ENCODE measurements around the gene RBM34.
A peak's percentile ranks its signal among the peaks of the same experiment; 100 is the strongest.
"Not testable (repeated sequence)": the region's sequence is repeated elsewhere in the genome, so short reads cannot be mapped to it uniquely, and the experiment has no call there.

RBM34 gene

DNA sequence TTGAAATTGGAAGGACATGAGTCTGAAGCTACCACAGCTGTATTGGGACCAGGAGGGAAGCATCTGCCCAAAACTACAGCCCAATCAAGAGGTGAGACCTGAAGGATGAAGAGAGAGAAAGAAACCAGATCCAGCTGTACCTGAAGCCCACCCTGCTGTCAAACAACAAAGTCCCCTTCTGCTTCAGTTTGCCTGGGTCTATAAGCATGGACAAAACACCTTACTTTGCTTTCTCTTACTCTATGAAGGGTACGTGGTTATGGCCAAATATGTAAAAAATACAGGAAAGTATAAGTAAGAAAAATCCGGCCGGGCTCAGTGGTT lies 58.8 kb downstream of the RBM34 start:
- Histone ChIP-seq H3K4me2 (0 out of 22 replicates have a peak overlapping the region, but pooled peaks of 1 of the 11 experiments have one; percentile 1), H3K27me3 (no peaks in the 10 kb centered on the region), H4K20me1 (peaks cover 0 to 8% (median 1%) of the 10 kb centered on the region in 11 experiments; a peak in 9 of 22 replicates), H3K9ac (no peak overlapping the region), H3K9me3 (replicated peaks in 1 of 11) (no peaks in the 10 kb centered on the region), H3K4me1 (peaks cover 6 to 68% (median 29%) of the 10 kb centered on the region in 10 experiments; a peak in 17 of 20 replicates), H3K36me3 (peaks cover 2 to 15% (median 7%) of the 10 kb centered on the region in 11 experiments; a peak in 18 of 22 replicates), H3K4me3 (no peak overlapping the region), H3K27ac (no peak overlapping the region)
- TF ChIP-seq Cebpa-rat (IDR thresholded peaks at IDR 0.05), result no peak

GRCh38 chr1:235101558-235102258 lies 59.3 kb downstream of the RBM34 start:
- Histone ChIP-seq H3K4me3 (no peak overlapping the region), H3K36me3 (peaks cover 0 to 10% (median 3%) of the 10 kb centered on the region in 11 experiments; a peak in 9 of 22 replicates), H3K4me1 (peaks cover 6 to 68% (median 29%) of the 10 kb centered on the region in 10 experiments; a peak in 17 of 20 replicates), H3K9ac (no peak overlapping the region), H3K27ac (no peak overlapping the region), H3K9me3 (replicated peaks in 1 of 11) (no peaks in the 10 kb centered on the region), H4K20me1 (peaks cover 0 to 5% (median 0%) of the 10 kb centered on the region in 11 experiments; a peak in 4 of 22 replicates), H3K27me3 (no peaks in the 10 kb centered on the region), H3K4me2 (0 out of 22 replicates have a peak overlapping the region, but pooled peaks of 1 of the 11 experiments have one; percentile 1)
- TF ChIP-seq Cebpa-rat (IDR thresholded peaks at IDR 0.05), result no peak

DNA sequence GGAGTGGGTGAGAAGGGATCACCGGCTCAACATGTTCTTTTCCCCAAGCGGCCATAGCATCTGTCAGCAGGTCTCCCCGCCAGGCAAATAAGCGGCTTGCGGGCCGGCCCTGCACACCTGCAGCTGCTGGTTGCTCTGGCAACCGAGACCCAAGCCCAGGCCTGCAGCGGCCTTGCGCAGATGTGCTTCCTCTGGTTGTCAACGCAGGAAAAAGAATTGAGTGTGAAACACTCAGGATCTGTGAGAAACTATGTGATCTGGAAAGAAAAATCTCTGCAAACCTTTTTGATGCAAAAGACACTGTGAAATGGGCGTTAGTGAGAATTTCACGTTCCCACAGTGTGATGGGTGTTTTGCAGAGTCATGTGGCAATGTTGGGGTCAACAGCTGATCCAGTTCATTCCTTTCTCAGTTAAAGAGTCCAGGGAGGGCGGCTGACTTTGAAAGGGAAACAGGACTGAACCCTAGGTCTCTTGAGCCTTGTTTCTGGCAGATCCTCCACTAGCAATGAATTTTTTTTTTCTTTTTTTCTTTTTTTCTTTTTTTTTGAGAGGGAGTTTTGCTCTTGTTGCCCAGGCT lies 60.8 kb downstream of the RBM34 start:
- Histone ChIP-seq H3K4me2 (peak overlapping the region in 9 of 11 experiments; percentile 21 to 76 (median 57); a peak in 18 of 22 replicates), H3K4me3 (no peak overlapping the region), H3K4me1 (peaks cover 6 to 64% (median 29%) of the 10 kb centered on the region in 10 experiments; a peak in 17 of 20 replicates), H4K20me1 (0 out of 22 replicates have a peak, but pooled peaks cover 0 to 2% (median 0%) of the 10 kb centered on the region in 11 experiments), H3K27ac (peak overlapping the region in 2 of 11 experiments; percentile 15 to 32; a peak in 3 of 22 replicates), H3K27me3 (no peaks in the 10 kb centered on the region), H3K9ac (peak overlapping the region in 3 of 11 experiments; percentile 10 to 32 (median 10); a peak in 4 of 22 replicates), H3K9me3 (replicated peaks in 1 of 11) (no peaks in the 10 kb centered on the region), H3K36me3 (peaks cover 0 to 4% (median 0%) of the 10 kb centered on the region in 11 experiments; a peak in 2 of 22 replicates)
- no peak for TF ChIP-seq Cebpa-rat (IDR thresholded peaks at IDR 0.05)

DNA sequence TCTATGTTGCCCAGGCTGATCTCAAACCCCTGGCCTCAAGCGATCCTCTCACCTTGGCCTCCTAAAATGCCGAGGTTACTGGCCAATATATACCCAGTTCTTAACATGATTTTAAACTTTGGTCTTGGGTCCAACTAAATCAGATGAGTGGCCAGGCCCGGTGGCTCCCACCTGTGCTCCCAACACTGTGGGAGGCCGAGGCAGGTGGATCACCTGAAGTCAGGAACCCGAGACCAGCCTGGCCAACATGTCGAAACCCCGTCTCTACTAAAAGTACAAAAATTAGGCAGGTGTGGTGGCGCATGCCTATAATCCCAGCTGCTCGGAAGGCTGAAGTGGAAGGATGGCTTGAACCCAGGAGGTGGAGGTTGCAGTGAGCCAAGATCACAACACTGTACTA lies 62.1 kb downstream of the RBM34 start:
- H3K27me3 ChIP-seq, result no peaks in the 10 kb centered on the region
- no peak overlapping the region; a peak in 1 of 22 replicates for H3K4me2 ChIP-seq
- H3K9me3 ChIP-seq (replicated peaks in 1 of 11), result no peaks in the 10 kb centered on the region
- no peak overlapping the region for H3K9ac ChIP-seq
- H4K20me1 ChIP-seq, result no peaks in the 10 kb centered on the region
- H3K4me3 ChIP-seq, result no peak overlapping the region
- no peak for TF ChIP-seq Cebpa-rat (IDR thresholded peaks at IDR 0.05)
- no peaks in the 10 kb centered on the region for H3K36me3 ChIP-seq
- H3K27ac ChIP-seq, result no peak overlapping the region
- H3K4me1 ChIP-seq, result peaks cover 6 to 51% (median 24%) of the 10 kb centered on the region in 10 experiments; a peak in 17 of 20 replicates

DNA sequence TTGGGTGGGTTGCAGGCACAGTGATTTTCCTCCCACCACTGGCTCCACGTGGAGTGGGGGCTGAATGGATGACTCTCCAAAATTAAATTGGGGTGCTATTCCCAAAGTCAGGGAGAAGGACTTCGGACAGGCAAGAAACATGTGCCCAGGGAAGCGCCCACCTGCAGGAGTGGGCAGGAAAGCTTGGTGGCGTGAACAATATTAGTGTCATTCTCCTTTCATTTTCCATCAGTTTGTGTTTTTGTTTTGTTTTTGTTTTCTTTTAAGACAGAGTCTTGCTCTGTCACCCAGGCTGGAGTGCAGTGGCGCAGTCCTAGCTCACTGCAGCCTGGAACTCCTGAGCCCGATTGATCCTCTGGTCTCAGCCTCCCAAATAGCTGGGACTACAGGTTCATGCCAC lies 62.5 kb downstream of the RBM34 start:
- Histone ChIP-seq H3K36me3 (no peaks in the 10 kb centered on the region), H4K20me1 (no peaks in the 10 kb centered on the region), H3K9me3 (replicated peaks in 1 of 11) (no peaks in the 10 kb centered on the region), H3K9ac (no peak overlapping the region), H3K4me2 (no peak overlapping the region), H3K4me3 (no peak overlapping the region), H3K27ac (no peak overlapping the region), H3K4me1 (peaks cover 8 to 48% (median 25%) of the 10 kb centered on the region in 10 experiments; a peak in 19 of 20 replicates), H3K27me3 (no peaks in the 10 kb centered on the region)
- no peak for TF ChIP-seq Cebpa-rat (IDR thresholded peaks at IDR 0.05)

DNA sequence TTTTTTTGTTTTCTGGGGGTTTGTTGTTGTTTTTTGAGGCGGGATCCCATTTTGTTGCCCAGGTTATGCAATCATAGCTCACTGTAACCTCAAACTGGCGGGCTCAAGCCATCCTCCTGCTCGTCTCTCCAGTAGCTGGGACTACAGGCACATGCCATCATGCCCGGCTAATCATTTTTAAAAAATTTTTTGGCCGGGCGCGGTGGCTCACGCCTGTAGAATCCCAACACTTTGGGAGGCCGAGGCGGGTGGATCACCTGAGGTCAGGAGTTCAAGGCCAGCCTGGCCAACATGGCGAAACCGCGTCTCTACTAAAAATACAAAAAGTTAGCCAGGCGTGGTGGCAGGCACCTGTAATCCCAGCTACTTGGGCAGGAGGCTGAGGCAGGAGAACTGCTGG lies 63.5 kb downstream of the RBM34 start:
- peaks cover 15 to 46% (median 30%) of the 10 kb centered on the region in 10 experiments; a peak in 19 of 20 replicates for H3K4me1 ChIP-seq
- not testable (repeated sequence) for H3K36me3 ChIP-seq; H3K9me3 ChIP-seq (replicated peaks in 1 of 11); H3K9ac ChIP-seq; H4K20me1 ChIP-seq; H3K27me3 ChIP-seq; H3K27ac ChIP-seq; H3K4me3 ChIP-seq; H3K4me2 ChIP-seq
- peak in 1 of 11 experiments; percentile 15; a peak in 1 of 22 replicates for TF ChIP-seq Cebpa-rat (IDR thresholded peaks at IDR 0.05)

GRCh38 chr1:235095938-235096562 lies 65.0 kb downstream of the RBM34 start:
- TF ChIP-seq Cebpa-rat (IDR thresholded peaks at IDR 0.05), result no peak
- Histone ChIP-seq H3K9ac (no peak overlapping the region), H3K9me3 (replicated peaks in 1 of 11) (no peaks in the 10 kb centered on the region), H3K4me2 (no peak overlapping the region), H3K4me1 (peaks cover 15 to 41% (median 30%) of the 10 kb centered on the region in 10 experiments; a peak in 19 of 20 replicates), H3K36me3 (no peaks in the 10 kb centered on the region), H3K27me3 (no peaks in the 10 kb centered on the region), H3K4me3 (no peak overlapping the region), H3K27ac (no peak overlapping the region), H4K20me1 (no peaks in the 10 kb centered on the region)

- peak overlapping the region in 9 of 11 experiments; percentile 15 to 61 (median 32); a peak in 12 of 22 replicates for H3K4me2 ChIP-seq
- H3K27me3 ChIP-seq, result no peaks in the 10 kb centered on the region
- TF ChIP-seq Cebpa-rat (IDR thresholded peaks at IDR 0.05), result no peak
- H4K20me1 ChIP-seq, result no peaks in the 10 kb centered on the region
- no peaks in the 10 kb centered on the region for H3K36me3 ChIP-seq
- H3K4me1 ChIP-seq, result peaks cover 9 to 32% (median 23%) of the 10 kb centered on the region in 10 experiments; a peak in 19 of 20 replicates
- H3K9ac ChIP-seq, result peak overlapping the region in 2 of 11 experiments; percentile 26 to 42; a peak in 1 of 22 replicates
- no peak overlapping the region for H3K27ac ChIP-seq
- no peaks in the 10 kb centered on the region for H3K9me3 ChIP-seq (replicated peaks in 1 of 11)
- H3K4me3 ChIP-seq, result no peak overlapping the region
Measured at GRCh38 chr1:235093696-235094592, 67.1 kb downstream of the RBM34 start.

All from BLaER1 treated with 17β-estradiol and CSF1 and Interleukin-3, amounts not matched to agents 10 nM and 100 nM (cell line).